Measurements from ENCODE around the gene ZC3H12D.

ZC3H12D gene

DNA sequence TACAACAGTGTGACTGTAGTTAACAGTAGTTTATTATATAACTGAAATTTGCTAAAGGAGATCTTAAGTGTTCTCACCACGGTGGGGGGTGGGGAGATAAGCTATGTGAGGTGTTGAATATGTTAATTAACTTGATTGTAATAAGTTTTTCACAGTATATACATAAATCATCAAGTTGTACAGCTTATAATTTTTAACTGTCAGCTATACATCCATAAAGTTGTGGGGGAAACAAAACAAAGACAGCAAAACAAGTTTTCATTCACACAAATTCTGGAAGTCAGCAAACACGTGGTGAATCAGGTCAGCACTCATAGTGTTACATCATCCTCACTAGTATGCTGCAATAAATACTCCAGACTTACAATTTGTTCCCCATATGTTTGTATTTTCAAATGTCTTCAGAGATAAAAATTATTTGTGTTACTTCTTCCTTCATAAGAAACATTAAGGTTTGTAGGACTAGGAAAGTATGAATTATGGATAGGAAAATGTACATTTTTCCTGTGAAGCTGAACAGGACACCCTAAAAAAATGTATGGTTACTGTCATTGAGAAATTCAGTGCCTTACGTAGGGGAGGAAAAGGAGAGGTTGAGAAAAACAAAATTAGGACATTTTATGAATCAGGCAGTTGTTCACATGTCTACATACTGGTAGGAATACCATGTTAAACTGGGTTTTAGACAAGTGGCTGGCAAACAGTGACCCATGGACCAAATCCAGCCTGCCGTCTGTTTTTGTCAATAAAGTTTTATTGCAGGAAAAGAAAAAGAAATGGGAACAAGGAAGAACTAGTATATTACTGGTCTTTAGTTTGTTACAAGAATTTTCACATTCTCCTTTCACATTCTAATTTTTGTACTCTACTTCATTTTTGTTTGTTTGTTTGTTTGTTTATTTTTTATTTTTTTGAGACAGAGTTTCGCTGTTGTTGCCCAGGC lies 78.7 kb downstream of the ZC3H12D start:
- no peak for DNase-seq

DNA sequence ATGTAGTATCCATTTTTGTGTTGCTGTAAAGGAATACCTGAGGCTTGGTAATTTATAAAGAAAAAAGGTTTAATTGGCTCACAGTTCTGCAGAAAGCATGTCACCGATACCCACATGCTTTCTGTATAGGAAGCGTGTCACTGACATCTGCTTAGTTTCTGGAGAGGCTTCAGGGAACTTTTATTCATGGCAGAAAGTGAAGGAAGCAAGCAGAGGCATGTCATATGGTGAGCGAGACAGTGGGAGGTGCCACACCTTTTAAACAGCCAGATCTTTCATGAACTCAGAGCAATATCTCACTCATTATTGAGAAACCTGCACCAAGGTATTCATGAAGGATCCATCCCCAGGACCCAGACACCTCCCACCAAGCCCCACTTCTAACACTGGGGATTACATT lies 81.3 kb downstream of the ZC3H12D start:
- DNase-seq, result no peak

DNA sequence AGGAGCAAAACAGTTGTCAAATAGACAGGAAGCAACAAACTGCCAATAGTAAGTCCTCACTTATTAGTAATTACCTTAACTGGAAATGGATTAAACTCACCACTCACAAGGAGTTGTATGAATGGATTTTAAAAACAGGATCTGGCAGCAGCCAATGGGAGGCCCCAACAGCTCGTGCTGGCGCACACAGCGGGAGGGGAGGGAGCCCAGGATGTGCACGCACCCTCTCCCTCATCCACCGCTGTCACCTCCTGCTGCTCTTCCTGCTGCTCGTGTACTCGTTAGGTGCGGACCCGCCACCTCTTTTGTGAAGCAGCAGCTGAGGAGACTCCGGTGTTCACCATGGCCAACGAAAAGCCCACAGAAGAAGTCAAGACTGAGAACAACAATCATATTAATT lies 84.8 kb downstream of the ZC3H12D start, which contains the start of gene SUMO4:
Gene SUMO4 (plus strand): TSS at position 213 of the 400 bp plus-strand sequence. CDS start 130 bp downstream, at position 343.
- no peak for DNase-seq

DNA sequence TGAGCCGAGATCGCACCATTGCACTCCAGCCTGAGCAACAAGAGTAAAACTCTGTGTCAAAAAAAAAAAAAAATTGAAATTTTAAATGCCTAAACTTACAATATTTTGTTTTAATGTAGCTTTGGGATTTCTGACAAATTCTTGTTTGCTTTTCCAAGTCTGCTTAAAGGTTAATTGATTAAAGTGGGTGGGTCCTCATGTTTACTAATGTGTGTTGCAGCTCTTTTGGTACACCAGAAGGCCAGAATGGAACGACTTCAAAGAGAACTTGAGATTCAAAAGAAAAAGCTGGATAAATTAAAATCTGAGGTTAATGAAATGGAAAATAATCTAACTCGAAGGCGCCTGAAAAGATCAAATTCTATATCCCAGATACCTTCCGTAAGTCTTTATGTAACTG lies 87.4 kb downstream of the ZC3H12D start:
- DNase-seq, result no peak

Data from right forelimb (tissue), 1 donor.